Measurements from ENCODE around the gene CTBP1. TPM values are rescaled to one million over a fixed set of nuclear protein-coding genes. Genes with fewer than 3 reads are reported as not detected.

Gene CTBP1
- polyA plus RNA-seq, 1 donor (not counting 4 experiments of a cell fraction or from before 2014, with no cell fraction given): 46.9 TPM

DNA sequence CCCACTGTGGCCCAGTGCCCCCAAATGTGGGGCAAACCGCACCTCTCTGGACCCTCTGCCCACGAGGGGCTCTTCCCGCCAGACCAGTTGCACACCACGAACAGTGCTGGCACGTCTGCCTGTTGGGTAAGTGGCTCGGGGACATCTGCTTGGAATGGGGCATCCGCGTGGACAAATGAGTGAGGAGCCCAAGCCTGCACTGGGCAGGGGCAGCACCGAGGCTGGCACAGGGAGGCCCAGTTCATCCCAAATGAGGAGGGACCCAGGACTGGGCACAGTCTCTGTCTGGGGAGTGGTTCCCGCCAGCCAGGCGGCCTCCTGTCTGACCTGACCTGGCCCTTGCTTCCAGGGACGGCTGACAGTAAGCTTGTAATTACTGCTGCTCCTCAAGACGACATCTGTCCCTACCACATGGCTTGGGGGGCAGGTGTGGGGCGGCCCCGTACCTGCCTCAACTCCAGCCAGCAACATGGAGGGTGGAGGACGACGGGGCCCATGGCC lies 79.7 kb downstream of the CTBP1 start:
- no peaks in the 10 kb centered on the region for H3K79me2 ChIP-seq (ENCODE audit: control insufficient read depth, insufficient read depth, low read length)
- FAIRE-seq (no peak), DNase-seq (ENCODE audit: low read depth, low spot score) (no peak)
- H3K4me1 ChIP-seq (ENCODE audit: control insufficient read depth, extremely low read depth, insufficient read depth, low read length): peaks cover 6% of the 10 kb centered on the region
- peaks cover 2% of the 10 kb centered on the region for H4K20me1 ChIP-seq (ENCODE audit: control insufficient read depth, extremely low read depth, insufficient read depth, low read length)
- dilution Hi-C loops (cut with MboI; ENCODE audit: extremely low pct_ligation_motif_present, low sequenced_read_pairs): no loop called here
- peaks cover 63% of the 10 kb centered on the region for H3K27me3 ChIP-seq (ENCODE audit: control insufficient read depth, extremely low read depth, insufficient read depth, low read length)
- no peaks in the 10 kb centered on the region for H3K9me3 ChIP-seq (ENCODE audit: control insufficient read depth, low read depth, low read length)
- no peak for TF ChIP-seq EZH2 (IDR thresholded peaks at IDR 0.05; ENCODE audit: low read length)
- TF ChIP-seq, protein P1, sequence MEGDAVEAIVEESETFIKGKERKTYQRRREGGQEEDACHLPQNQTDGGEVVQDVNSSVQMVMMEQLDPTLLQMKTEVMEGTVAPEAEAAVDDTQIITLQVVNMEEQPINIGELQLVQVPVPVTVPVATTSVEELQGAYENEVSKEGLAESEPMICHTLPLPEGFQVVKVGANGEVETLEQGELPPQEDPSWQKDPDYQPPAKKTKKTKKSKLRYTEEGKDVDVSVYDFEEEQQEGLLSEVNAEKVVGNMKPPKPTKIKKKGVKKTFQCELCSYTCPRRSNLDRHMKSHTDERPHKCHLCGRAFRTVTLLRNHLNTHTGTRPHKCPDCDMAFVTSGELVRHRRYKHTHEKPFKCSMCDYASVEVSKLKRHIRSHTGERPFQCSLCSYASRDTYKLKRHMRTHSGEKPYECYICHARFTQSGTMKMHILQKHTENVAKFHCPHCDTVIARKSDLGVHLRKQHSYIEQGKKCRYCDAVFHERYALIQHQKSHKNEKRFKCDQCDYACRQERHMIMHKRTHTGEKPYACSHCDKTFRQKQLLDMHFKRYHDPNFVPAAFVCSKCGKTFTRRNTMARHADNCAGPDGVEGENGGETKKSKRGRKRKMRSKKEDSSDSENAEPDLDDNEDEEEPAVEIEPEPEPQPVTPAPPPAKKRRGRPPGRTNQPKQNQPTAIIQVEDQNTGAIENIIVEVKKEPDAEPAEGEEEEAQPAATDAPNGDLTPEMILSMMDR (optimal IDR thresholded peaks at IDR 0.05 in 1 of 3, IDR thresholded peaks at IDR 0.05 in 1 of 3, conservative IDR thresholded peaks at IDR 0.05 in 1 of 3; ENCODE audit: extremely low read depth in 1 of 3, insufficient read depth in 2 of 3, low read length in 3 of 3): no peak
- no peaks in the 10 kb centered on the region for H3K36me3 ChIP-seq (ENCODE audit: control insufficient read depth in 2 of 2, extremely low read depth in 1 of 2, insufficient read depth in 2 of 2, low read length in 2 of 2)
- H3K4me2 ChIP-seq (ENCODE audit: control insufficient read depth, extremely low read depth, insufficient read depth, low read depth, low read length): no peak overlapping the region
- H3K4me3 ChIP-seq (ENCODE audit: control insufficient read depth in 2 of 3, extremely low read depth in 1 of 3, insufficient read depth in 2 of 3, low read depth in 1 of 3, low read length in 3 of 3): no peak overlapping the region
- no peak overlapping the region for H2AFZ ChIP-seq (ENCODE audit: control insufficient read depth, low read length)
- H3K9me1 ChIP-seq (ENCODE audit: control insufficient read depth, extremely low read depth, insufficient read depth, low read length): no peaks in the 10 kb centered on the region
- no peak overlapping the region for H3K9ac ChIP-seq (ENCODE audit: control insufficient read depth, extremely low read depth, insufficient read depth, low read length)
- H3K27ac ChIP-seq (ENCODE audit: control insufficient read depth, insufficient read depth, low read length): no peak overlapping the region

DNA sequence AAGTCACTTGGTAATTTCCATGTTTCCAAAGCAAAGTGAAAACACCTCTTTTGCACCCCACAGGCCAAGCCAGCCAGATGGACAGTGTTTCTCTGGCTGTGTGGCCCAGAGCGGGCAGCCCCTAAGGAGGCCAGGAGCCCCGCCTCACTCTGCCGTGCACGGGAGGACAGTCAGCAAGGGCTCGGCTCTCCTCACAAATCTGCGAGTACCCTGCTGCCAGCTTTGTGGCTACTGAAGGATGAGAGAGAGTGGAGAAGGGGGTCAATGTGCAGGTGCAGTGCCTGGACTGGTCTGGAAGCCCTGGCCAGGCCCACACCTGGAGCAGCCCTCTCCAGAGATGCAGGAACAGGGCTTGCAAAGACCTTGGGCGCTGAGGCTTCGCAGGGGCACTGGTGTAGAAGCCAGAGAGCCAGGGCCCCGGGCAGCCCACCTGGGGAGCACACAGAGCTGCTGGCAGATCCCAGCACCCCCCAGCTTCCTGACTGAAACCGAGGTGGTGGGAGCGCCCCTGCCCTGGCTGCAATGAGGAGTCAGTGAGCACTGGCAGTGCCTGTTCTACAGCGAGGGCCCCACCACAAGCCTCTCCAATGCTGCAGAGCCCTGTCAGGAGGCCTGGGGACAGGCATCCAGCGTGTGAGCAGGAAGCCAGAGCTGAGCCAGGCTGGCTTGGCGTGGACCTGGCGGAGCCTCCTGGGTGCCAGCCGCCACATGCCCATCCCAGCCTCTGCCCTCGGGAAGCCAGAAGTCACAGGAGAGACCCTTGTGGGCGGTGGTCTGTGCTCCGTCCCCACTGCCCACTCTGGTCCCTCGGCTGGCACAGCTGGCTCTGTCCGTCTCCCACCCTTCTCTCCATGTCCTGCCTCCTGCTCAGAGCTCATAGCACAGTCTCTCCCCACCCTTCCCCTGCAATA lies 80.5 kb downstream of the CTBP1 start:
- H3K27me3 ChIP-seq (ENCODE audit: control insufficient read depth, extremely low read depth, insufficient read depth, low read length): peaks cover 62% of the 10 kb centered on the region
- no peak overlapping the region for H3K27ac ChIP-seq (ENCODE audit: control insufficient read depth, insufficient read depth, low read length)
- H3K4me2 ChIP-seq (ENCODE audit: control insufficient read depth, extremely low read depth, insufficient read depth, low read depth, low read length): peak overlapping the region; percentile 88
- H3K9me1 ChIP-seq (ENCODE audit: control insufficient read depth, extremely low read depth, insufficient read depth, low read length): no peaks in the 10 kb centered on the region
- H3K36me3 ChIP-seq (ENCODE audit: control insufficient read depth in 2 of 2, extremely low read depth in 1 of 2, insufficient read depth in 2 of 2, low read length in 2 of 2): no peaks in the 10 kb centered on the region
- no peak overlapping the region for H3K9ac ChIP-seq (ENCODE audit: control insufficient read depth, extremely low read depth, insufficient read depth, low read length)
- dilution Hi-C loops (cut with MboI; ENCODE audit: extremely low pct_ligation_motif_present, low sequenced_read_pairs): no loop called here
- H4K20me1 ChIP-seq (ENCODE audit: control insufficient read depth, extremely low read depth, insufficient read depth, low read length): peaks cover 2% of the 10 kb centered on the region
- FAIRE-seq (no peak), DNase-seq (ENCODE audit: low read depth, low spot score) (no peak)
- peaks cover 6% of the 10 kb centered on the region for H3K4me1 ChIP-seq (ENCODE audit: control insufficient read depth, extremely low read depth, insufficient read depth, low read length)
- no peaks in the 10 kb centered on the region for H3K79me2 ChIP-seq (ENCODE audit: control insufficient read depth, insufficient read depth, low read length)
- no peak for TF ChIP-seq EZH2 (IDR thresholded peaks at IDR 0.05; ENCODE audit: low read length)
- TF ChIP-seq, protein P1 (optimal IDR thresholded peaks at IDR 0.05 in 1 of 3, IDR thresholded peaks at IDR 0.05 in 1 of 3, conservative IDR thresholded peaks at IDR 0.05 in 1 of 3; ENCODE audit: extremely low read depth in 1 of 3, insufficient read depth in 2 of 3, low read length in 3 of 3): no peak
- no peak overlapping the region for H3K4me3 ChIP-seq (ENCODE audit: control insufficient read depth in 2 of 3, extremely low read depth in 1 of 3, insufficient read depth in 2 of 3, low read depth in 1 of 3, low read length in 3 of 3)
- H3K9me3 ChIP-seq (ENCODE audit: control insufficient read depth, low read depth, low read length): no peaks in the 10 kb centered on the region
- no peak overlapping the region for H2AFZ ChIP-seq (ENCODE audit: control insufficient read depth, low read length)

Data from keratinocyte (primary cell).